HK-2 (cell line): ENCODE data around the gene LBR.

Experiments used
- DNase-seq: peaks from one replicate; pipeline ENCODE4 v3.0.0-alpha.2; 2018; ENCODE audit not compliant: unreplicated experiment

The LBR gene

DNA sequence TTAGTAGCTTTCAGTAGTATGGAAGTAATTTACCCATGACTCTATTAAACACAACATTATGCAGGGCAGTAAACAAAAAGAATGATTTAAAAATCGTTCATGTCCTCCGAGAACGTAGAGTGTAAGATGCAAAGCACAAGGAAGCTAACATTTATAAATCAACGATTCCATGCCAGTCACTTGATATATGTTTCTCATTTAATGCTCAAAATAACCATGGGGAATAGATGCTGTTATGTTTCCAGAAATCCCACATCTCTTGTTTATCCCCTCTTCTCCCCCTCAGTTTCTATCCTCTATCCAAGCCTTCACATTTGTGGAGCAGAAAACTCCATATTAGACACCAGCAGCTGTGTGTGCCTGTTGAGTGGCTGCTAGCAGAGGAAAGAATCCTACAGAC is 52.8 kb downstream of the LBR start:
- no peak for DNase-seq

DNA sequence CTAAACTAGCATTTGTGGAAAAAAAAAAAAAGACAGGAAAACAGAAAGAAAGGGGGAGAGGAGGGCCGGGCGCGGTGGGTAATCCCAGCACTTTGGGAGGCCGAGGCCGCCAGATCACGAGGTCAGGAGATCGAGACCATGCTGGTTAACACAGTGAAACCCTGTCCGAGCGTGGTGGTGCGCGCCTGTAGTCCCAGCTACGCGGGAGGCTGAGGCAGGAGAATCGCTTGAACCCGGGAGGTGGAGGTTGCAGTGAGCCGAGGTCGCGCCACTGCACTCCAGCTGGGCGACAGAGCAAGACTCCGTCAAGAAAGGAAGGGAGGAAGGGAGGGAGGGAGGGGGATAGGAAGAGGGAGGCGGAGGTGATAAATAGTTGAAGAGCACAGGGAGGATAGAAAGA is 54.7 kb downstream of the LBR start:
- no peak for DNase-seq

DNA sequence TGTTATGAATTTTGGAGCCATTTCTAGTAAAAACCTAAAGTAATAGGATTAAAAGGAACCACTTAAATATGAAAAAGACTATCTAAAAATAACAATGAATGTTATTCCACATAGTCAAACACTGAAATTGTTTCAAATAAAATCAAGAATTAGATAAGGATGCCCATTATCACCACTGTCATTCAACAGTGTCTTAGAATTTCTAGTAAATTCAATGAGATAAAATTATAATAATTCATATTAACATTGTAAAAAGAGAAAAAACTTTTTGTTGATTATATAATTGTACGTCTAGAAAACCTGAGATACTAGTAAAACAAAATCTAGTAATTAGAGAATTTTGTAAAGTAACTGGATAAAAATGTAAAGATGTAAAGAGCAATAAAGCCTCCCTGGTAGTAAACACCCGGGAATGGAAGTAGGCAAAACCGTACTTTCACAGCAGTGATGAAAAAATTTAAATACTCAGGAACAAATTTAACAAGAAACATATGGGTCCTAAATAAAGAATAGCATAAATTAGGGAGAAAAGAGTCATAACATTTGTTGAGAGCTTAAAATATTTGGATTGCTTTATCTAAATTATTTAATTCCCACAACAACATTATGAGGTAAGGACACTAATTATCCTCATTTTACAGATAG is 56.4 kb downstream of the LBR start:
- DNase-seq = no peak

DNA sequence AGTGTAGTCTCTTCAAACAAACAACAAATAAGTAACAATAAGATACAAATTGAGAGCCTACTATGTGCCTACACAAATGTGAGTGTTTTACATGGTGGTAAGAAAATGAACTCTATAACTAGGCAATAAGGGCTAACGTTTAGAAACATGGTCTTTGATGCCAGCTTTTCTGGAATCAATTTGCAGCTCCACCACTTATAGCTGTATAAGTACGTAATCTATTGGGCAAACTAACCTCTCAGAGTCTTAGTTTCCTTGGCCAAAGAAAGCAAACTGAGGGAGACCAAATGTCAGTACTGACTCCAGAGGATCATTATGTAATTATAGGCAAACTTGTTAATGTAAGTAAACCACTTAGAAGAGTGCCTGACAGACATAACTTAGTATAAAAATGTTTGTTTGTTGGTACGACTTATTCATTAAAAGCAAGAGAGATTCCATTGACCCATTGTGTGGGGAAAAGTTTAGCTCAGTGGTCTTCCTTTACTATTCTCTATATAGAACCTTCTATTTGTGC is 59.7 kb downstream of the LBR start:
- DNase-seq = no peak

DNA sequence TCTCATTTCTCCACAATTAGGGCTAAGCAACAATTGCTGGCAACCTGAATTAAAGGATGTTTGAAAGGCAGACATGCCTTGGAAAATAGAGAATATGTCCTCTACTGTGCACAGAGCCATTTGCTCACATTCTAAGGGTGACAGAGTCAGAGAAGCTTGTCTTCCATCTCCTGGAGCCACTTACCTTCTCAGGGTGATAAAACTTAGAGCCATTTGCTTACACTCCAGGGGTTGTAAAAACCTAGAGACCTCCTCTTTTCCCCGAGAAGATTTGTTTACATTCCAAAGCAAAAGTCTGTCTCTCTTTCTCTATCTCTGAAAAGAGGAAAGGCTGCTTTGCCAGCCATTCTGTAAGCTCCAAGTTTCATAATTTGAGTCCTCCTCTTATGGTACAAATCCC is 61.3 kb downstream of the LBR start:
- DNase-seq = no peak

DNA sequence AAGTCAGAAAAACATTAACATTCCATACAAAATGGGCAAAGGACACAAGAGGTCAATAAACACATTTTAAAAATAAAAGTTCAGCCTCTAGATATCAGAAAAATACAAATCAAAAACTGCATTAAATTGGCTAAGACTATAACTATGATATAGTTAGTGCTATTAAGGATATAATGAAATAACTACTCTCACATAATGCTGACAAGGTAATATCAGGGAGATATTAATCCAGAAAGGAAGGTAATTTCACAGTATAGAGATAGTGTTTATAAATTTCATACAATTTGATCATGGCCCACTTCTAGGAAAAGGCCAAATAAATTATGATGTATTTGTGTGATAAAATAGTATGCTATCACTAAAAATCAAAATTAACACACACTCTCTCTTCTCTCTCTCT is 61.8 kb downstream of the LBR start:
- DNase-seq = no peak

DNA sequence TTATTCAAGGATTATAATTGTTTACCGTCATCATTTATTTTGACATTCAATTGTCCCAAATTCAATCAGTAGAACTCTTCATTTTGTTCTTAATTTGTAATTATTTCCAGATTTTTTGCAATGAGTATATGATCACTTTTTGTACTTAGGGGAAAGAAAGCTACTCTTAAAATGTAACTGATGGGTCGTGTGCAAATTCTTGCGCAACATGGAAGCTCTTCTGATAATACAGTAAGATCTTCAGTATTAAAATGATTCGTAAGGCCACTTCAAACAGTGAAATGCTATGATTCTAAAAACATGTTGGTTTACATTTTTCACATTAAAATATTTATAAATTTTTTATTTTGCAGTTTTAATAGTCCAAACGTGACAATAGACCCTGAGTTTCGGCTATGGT is 63.4 kb downstream of the LBR start:
- no peak for DNase-seq

DNA sequence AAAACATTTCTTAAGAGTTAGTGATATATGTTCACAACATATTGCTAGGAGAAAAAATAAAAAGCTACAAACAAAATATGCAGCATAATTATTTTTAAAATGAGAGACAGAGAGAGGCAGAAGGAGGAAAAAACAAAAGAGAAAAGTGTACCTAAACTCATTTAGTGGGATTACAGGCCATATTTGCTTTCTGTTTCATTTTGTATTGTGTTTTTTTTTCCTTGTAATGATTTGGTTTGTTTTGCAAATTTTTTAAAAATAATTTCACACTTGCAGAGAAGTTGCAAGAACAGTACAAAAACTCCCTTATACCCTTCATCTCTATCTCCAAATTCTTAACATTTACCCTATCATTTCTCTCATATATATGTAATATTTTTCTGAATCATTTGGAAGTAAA is 65.0 kb downstream of the LBR start:
- no peak for DNase-seq

DNA sequence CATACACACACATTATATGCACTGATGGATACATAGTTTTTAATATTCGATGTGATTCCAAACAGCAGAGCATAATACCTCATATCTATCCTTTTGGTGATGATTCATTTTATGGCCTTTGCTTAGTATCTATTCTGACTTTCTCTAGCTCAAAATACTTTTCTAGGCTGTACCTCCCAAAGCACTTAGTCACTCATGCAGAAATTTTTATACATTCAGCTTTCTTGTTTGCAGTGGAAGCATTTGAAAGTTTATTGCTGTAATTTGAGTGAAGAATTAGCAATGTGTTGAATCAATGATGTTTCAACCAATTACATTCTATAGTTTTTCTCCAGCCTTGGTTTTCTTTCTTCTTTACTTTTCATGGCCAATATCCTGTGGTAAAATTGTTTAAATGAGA is 66.7 kb downstream of the LBR start:
- no peak for DNase-seq

DNA sequence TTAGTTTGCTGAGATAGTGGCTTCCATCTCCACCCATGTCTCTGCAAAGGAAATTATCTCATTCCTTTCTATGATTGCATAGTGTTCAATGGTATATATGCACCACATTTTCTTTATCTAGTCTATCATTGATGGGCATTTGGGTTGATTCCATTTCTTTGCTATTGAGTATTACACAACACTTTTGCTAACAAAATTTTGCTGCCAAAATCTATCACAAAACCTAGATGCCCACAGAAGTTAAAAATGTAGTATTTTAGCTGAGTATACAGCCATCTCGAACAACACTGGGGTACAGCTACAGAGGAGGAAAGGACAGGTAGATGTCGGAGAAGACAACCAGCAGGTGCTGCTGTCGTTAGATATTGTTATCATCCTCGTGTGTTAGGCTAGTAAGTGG is 67.7 kb downstream of the LBR start:
- no peak for DNase-seq

DNA sequence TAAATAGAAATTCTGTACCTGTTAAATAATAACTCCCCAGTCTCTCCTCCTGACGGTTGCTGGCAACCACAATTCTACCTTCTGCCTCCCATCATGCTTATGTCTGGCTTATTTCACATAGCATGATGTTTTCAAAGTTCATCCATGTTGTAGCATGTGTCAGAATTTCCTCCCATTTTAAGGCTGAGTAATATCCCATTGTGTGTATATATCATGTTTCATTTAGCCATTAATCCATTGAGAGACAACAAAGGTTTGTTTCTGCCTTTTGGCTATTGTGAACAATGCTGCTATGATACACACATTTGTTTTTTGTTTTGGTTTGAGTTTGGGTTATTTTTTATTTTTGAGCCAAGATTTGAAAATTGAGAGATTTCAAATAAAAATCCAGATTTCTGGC is 72.0 kb downstream of the LBR start:
- no peak for DNase-seq

DNA sequence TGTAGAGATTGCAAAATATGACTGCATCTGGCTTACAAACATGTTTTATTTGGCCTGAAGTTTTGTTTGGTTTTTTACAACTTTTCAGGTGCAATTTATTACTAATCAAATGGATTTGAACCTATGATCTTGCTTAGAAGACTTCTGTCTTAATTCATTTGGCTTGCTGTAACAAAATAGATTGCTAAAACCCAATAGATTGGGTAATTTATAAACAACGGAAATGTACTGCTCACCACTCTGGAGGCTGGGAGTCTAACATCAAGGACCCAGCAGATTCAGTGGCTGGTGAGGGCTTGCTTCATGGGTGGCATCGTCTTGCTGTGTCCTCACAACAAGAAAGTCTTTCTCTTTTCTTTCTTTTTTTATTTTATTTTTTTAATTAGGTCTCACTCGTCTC is 72.9 kb downstream of the LBR start:
- DNase-seq = no peak
